T-helper 2 cell (primary cell): ENCODE measurements around the gene CCDC77.

Experiments
- DNase-seq, 5 experiments: peaks; one replicate each; pipeline versions ENCODE4 v3.0.0 to v3.0.0-alpha.2; 2012 to 2022

The CCDC77 gene

GRCh38 chr12:482061-482460 is 80.6 kb downstream of the CCDC77 start:
- DNase-seq: no peak

- DNase-seq: no peak
Measured at GRCh38 chr12:484096-484495, 82.7 kb downstream of the CCDC77 start.

- no peak for DNase-seq
Measured at GRCh38 chr12:490260-490659, 88.8 kb downstream of the CCDC77 start.
